Muscle of arm (tissue), 14 donors: Measurements from ENCODE around the gene SAAL1. TPM values are rescaled to one million over a fixed set of nuclear protein-coding genes. Genes with fewer than 3 reads are reported as not detected.
A peak's percentile ranks its signal among the peaks of the same experiment; 100 is the strongest.
"Not testable (repeated sequence)": the region's sequence is repeated elsewhere in the genome, so short reads cannot be mapped to it uniquely, and the experiment has no call there.

Experiments
- DNase-seq: peaks from one replicate; pipeline ENCODE4 v3.0.0-alpha.2; 2013
- long read RNA-seq, 11 donors: transcript quantifications; one replicate each; lab custom pipeline, GENCODE V29; 2026
- polyA plus RNA-seq, 12 donors: library from polyadenylated mRNA; unstranded; fragments of 120-200 nt; gene quantifications; one replicate each; pipeline ENCODE4 v1.2.1, GENCODE V29; 2013; ENCODE audit not compliant: insufficient read length in 12 of 12

The SAAL1 gene, protein sequence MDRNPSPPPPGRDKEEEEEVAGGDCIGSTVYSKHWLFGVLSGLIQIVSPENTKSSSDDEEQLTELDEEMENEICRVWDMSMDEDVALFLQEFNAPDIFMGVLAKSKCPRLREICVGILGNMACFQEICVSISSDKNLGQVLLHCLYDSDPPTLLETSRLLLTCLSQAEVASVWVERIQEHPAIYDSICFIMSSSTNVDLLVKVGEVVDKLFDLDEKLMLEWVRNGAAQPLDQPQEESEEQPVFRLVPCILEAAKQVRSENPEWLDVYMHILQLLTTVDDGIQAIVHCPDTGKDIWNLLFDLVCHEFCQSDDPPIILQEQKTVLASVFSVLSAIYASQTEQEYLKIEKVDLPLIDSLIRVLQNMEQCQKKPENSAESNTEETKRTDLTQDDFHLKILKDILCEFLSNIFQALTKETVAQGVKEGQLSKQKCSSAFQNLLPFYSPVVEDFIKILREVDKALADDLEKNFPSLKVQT
- polyA plus RNA-seq: 10 to 100 TPM in 11 of 12 donors, not detected in 1; 10.2 to 23.7 (median 17.3) TPM
- long read RNA-seq, donor 1, partial matches to known transcripts: 0 of 8 reads
- long read RNA-seq, donor 1, other reads (novel, unspliced or antisense): 0 of 8 reads
- long read RNA-seq, donor 2, partial matches to known transcripts: 0 of 3 reads
- long read RNA-seq, donor 2, other reads (novel, unspliced or antisense): 0 of 3 reads
- long read RNA-seq, donor 3, partial matches to known transcripts: 0 of 1 reads
- long read RNA-seq, donor 3, other reads (novel, unspliced or antisense): 0 of 1 reads
- long read RNA-seq, donor 4: 0 reads
- long read RNA-seq, donor 5: 0 reads
- long read RNA-seq, donor 6, partial matches to known transcripts: 0 of 2 reads
- long read RNA-seq, donor 6, other reads (novel, unspliced or antisense): 0 of 2 reads
- long read RNA-seq, donor 7, partial matches to known transcripts: 0 of 5 reads
- long read RNA-seq, donor 7, other reads (novel, unspliced or antisense): 0 of 5 reads
- long read RNA-seq, donor 8, partial matches to known transcripts: 0 of 4 reads
- long read RNA-seq, donor 8, other reads (novel, unspliced or antisense): 0 of 4 reads
- long read RNA-seq, donor 9, partial matches to known transcripts: 0 of 3 reads
- long read RNA-seq, donor 9, other reads (novel, unspliced or antisense): 0 of 3 reads
- long read RNA-seq, donor 10, partial matches to known transcripts: 0 of 3 reads
- long read RNA-seq, donor 10, other reads (novel, unspliced or antisense): 0 of 3 reads
- long read RNA-seq, donor 11, partial matches to known transcripts: 0 of 4 reads
- long read RNA-seq, donor 11, other reads (novel, unspliced or antisense): 0 of 4 reads

DNA sequence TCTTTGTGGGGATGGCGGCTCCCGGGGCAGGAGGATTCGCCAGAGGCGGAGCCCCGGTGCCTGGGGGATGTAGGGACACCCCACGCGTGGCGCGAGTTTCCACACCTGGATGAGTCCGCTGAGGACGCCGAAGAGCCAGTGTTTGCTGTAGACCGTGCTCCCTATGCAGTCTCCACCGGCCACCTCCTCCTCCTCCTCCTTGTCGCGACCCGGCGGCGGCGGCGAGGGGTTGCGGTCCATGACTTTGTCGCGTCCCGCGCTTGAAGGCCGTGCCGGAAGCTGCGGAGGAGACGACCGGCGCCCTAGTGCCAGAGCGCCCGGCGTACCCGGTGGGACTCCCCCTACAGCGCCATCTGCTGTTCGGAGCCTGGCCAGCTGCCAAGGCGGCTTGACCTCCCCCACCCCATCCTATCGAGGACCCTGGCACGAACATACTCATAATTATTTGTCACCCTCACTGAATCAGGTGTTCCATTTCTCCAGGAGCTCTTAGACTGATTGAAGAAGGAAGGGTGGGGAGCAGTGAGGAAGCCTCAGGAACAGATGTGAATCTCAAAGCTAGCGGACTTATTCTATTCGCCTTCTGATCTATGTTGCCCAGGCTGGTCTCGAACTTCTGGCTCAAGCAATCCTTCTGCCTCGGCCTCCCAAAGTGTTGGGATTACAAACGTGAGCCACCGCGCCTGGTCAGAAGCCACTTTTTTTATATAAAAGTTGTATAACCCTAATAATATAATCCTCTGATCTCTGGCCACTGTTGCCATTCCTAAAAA lies at the start of gene SAAL1:
SAAL1 (minus strand) TSS at position 281 of the 773 bp plus-strand sequence; CDS start at position 240, 41 bp downstream.
- peak; percentile 71 for DNase-seq

DNA sequence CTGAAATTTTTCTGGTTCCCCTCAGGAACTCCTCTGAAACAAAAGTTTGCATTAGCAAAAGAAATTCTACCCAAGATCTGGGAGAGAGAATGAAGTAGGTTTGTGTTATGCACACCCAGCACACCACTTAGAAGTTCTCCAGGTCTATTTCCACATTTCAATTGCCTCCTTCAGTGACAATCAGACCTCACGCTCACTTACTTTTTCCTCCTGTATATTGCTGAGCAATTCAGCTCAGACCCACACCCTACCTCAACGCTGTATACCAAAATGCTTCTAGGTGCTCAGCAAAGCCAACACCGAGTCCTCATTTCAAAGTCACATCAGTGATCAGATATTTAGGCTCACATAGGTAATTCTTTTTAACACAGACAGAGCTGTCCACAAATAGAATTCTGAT lies 45.7 kb upstream of the SAAL1 start:
- no peak for DNase-seq

DNA sequence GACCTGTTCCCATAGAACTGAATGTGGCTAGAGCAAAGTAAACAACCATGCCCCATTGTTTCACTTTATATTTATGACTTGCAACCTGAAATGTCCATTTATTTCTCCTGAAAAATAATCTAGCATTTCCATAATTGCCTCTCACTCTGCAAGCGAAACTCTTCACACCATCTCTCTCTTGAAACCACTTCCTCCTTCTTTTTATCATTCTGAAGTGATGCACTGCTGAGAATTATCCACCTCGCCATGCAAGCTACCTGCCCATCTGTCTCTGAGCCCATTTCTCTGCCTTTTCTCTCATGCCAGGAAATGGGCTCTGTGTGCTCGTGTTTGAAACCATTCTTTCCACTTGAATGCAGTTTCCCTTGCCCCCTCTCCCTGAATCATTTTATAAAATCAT lies 40.0 kb upstream of the SAAL1 start:
- no peak for DNase-seq

DNA sequence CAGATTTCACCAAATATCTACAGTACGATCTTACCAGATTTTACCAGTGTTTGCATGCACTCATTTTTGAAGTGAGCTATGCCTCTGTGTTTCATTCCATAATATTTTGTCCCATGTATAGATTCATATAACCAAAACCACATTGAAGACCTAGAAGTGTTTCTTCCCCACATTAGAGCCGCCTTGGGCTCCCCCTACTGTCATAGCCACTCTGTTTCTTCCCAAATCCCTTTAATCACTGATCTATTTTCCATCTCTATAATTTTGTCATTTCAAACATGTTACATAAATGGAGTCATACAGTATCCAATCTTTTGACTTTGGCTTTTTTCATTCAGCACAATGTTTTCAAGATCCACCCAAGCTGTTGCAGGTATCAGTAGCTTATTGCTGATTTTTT lies 39.1 kb upstream of the SAAL1 start:
- DNase-seq: no peak

DNA sequence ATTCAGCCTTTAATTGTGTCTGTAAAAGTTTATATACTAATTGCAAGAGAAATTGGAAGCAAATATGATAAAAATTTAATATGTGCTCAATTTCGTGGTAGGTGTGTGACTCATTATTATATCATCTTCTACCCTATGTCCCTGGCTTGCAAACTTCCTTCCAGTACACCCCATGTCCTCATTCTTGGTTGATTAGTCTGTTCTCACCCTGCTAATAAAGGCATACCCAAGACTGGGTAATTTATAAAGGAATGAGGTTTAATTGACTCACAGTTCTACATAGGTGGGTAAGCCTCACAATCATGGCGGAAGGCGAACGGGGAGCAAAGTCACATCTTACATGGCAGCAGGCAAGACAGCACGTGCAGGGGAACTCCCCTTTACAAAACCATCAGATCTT lies 38.4 kb upstream of the SAAL1 start:
- no peak for DNase-seq

DNA sequence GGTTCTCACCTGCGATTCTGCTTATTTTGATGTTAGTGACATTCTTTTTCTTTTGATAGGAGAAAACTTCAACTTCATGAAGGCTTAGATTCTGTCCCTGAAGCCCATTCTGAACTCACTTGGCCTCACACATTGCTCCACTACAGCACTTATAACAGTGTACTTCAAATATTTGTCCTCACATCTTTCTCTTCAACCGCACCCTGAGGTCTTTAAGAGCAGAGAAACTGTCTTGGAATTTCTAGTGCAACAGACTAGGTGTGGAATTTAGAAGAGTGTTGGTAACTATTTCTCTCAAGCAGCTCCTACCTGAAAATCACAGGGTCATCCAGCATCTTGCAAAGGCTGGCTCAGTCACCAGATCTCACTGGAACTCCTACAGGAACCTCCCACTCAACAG lies 34.3 kb upstream of the SAAL1 start:
- DNase-seq: no peak

DNA sequence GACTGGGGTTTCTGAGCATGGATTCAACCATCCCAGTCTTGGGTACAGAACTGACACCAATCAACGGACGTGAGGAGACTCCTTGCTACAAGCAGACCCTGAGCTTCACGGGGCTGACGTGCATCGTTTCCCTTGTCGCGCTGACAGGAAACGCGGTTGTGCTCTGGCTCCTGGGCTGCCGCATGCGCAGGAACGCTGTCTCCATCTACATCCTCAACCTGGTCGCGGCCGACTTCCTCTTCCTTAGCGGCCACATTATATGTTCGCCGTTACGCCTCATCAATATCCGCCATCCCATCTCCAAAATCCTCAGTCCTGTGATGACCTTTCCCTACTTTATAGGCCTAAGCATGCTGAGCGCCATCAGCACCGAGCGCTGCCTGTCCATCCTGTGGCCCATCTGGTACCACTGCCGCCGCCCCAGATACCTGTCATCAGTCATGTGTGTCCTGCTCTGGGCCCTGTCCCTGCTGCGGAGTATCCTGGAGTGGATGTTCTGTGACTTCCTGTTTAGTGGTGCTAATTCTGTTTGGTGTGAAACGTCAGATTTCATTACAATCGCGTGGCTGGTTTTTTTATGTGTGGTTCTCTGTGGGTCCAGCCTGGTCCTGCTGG lies 31.4 kb upstream of the SAAL1 start:
- DNase-seq: no peak

DNA sequence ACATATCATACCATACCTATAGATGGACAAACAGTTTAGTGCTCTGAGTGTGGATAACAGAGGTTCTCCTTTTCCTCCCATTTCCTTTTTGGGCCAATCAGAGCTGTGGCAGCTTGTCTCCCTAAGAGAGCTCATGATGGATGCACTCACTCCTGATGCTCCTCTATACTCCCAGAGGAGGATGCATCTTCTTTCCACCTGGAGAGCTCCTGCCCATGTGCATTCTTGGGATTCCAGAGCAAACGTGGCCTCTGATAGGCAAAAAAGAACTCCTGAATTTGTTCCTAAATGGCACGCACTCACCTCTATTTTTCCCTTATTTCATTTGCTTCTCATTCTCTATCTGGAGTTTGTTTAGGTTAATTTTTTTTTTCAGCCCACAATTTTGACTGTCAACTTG lies 29.4 kb upstream of the SAAL1 start:
- no peak for DNase-seq

DNA sequence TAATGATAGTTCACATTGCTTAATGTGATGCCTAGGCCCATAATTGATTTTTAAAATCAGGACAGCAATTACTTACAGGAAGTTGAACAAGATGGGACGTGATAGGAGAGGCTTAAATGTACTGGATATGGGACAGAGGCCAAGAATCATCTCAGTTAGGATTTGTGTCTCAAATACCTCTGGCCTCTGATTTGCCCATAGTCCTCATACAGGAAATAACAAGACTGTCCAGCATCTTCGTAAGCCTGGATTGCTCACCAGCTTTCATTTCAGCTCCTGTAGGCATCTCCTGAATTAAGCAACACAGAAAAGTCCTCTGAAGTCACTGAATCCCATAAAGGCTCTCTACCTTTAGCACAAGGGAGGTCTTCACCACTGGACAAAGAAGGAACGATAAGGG lies 26.5 kb upstream of the SAAL1 start, which contains the start of gene MRGPRX3:
MRGPRX3 (plus strand) TSS at position 231 of the 400 bp plus-strand sequence. CDS start 4,632 bp downstream, outside the sequence.
- no peak for DNase-seq

DNA sequence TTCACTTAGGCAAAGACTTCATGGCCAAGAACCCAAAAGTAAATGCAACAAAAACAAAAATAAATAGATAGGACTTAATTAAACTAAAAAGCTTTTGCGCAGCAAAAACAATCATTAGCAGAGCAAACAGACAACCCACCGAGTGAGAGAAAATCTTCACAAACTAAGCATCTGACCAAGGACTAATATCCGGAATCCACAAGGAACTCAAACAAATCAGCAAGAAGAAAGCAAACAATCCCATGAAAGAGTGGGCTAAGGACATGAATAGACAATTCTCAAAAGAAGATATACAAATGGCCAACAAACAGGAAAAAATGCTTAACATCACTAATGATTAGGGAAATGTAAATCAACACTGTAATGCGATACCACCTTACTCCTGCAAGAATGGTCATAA lies 25.2 kb upstream of the SAAL1 start:
- DNase-seq: not testable (repeated sequence)

DNA sequence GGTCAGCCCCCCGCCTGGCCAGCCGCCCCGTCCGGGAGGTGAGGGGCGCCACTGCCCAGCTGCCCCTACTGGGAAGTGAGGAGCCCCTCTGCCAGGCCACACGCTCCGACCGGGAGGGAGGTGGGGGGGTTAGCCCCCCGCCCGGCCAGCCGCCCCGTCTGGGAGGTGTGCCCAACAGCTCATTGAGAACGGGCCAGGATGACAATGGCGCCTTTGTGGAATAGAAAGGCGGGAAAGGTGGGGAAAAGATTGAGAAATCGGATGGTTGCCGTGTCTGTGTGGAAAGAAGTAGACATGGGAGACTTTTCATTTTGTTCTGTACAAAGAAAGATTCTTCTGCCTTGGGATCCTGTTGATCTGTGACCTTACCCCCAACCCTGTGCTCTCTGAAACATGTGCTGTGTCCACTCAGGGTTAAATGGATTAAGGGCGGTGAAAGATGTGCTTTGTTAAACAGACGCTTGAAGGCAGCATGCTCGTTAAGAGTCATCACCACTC lies 15.5 kb upstream of the SAAL1 start:
- not testable (repeated sequence) for DNase-seq

DNA sequence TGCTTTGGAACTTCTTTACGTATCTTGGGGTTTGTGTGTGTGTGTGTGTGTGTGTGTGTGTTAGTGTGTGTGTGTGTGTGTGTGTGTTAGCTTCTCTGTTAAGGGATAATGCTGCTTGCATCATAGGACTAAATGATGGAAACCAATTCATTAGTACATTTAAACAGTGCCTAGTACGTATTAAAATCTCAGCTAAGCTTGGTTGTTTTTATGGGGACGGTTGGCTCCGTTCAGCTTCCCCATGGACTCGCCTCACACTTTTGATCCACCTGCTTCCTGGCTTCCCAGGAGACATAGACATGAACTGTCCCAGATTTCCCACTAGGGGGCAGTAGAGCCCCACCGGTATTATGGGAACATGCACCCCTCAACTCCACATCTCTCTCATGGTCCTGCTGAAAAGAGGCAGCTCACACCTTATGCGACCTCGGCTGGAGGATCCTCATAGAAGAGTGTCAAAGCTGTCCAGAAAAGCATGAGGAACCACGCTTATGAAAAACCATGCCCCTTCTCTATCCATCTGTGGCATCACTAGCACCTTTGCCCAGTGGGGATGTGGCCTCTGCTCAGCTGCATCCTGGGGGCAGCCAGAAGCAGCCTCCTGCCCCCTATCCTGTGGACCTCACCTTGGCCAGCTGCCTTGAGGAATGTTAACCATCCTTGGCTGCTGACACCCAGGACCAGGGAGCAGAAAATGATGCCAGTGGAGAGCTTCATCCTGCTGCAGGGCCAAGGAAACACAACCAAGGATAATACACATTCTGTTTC lies 9.7 kb upstream of the SAAL1 start:
- peak; percentile 28 for DNase-seq

DNA sequence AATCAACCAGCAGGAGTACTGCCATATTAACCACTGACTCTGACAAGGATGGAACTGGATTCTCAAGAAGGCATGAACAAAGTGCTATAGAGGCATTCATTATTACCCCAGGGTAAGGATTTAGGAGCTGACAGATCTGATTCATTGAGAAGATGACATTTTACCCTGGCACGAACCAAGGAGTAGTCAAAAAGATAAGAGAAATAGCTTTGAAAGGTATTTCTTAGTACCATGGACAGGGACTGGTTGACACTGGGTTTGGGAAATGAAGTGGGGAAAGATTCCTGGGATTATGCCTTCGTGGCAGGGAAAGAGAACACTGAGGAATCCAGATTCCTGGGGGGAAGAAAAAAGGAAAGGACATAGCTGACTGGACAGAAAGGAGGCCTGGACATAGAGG lies 5.1 kb upstream of the SAAL1 start:
- DNase-seq: no peak

DNA sequence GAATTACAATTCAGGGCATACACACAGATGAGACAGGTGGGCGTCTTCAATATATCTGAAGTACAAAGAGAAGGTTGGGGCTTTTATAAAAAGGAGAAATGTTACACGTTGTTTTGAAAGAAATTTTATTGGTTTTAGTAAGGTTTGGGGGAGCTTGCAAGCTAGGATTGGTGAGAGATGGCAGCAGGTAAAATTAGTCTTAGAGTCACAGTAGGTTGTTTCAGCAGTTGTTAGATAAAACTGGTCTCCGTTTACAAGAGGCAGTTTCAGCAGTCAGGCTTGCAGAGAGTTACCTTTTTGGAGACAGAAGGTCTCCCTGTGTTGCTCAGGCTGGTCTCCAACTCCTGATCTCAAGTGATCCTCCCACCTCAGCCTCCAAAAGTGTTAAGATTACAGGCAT lies 2.4 kb upstream of the SAAL1 start:
- no peak for DNase-seq

DNA sequence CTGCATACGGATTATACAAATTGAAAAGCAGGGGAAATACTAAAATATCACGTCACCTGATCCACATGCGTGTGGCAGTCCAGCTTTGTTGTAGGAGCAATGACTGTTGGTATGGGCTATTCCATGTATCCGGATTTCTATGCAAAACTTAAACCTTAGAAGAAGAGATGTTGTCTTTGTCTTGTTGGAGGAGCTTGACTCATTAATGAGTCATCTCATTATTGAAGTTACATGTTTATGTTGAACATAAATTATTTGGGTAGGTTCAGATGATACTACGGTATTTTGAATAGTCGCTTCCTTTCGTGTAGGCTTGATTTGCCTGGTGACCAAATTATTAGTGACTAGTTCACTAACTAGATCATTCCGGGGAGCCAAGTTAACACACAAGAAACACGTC lies 806 bp upstream of the SAAL1 start:
- no peak for DNase-seq

DNA sequence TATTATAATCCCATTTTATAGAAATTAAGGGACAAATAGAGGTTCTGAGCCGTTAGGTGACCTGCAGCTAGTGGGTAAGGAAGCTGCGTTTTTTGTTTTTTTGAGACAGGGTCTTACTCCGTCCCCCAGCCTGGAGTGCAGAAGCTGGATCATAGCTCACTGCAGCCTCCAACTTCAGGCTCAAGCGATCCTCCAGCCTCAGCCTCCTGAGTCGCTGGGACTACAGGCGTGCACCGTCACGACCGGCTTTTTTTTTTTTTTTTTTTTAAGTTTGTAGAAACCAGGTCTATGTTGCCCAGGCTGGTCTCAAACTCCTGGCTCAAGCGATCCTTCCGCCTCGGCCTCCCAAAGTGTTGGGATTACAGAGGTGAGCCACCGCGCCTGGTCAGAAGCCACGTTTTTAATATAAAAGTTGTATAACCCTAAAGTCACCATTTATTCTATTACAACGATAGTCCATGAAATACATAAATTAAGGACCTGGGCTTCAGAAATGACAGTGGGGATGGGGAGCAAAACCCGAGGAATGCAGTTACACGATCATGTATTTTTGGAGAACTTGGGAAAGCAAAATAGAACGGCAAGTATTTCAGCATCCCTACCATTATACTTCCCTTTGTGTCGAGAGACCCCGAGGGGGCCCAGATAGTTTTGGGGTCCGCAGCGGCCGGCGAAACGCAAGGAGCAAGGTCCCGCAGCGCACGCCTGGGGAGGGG lies 638 bp downstream of the SAAL1 start:
- DNase-seq: no peak

DNA sequence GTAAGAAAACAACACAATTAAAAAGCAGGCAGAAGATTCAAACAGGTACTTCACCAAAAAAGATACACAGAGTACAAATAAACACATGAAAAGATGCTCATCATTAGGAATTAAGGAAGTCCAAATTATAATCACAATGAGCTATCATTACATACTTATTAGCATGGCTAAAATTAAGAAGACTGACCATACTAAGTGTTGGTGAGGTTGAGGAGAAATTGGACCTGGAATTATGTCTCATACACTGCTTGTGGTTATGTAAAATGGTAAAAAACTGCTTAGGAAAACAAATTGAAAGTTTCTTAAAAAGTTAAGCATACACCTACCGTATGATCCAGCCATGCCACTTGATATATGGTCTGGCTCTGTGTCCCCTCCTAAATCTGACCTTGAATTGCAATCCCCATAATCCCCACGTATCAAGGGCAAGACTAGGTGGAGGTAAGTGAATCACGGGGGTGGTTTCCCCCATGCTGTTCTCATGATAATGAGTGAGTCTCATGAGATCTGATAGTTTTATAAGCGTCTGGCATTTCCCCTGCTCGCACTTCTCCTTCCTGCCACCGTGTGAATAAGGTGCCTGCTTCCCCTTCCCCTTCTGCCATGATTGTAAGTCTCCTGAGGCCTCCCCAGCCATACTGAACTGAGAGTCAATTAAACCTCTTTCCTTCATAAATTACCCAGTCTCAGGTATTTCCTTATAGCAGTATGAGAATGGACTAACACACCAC lies 4.8 kb downstream of the SAAL1 start:
- no peak for DNase-seq

DNA sequence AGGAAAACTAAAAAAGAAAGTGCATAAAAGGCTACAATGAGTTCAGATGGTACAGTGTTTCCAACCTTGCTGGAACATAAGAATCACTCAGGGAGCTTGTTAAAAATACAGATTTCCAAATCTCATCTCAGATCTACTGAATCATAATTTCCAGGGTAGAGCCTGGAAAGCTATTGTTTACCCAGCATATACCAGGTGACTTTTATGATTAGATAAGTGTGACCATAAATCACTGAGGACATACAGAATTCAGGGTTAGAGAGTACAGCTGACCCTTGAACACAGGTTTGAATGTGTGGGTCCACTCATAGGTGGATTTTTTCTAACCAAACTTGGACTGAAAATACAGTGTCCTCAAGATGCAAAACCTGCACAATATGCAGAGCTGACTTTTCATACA lies 11.9 kb downstream of the SAAL1 start:
- no peak for DNase-seq
